Nephron (organoid): ENCODE measurements around the gene SVEP1.
"Not testable (repeated sequence)": the region's sequence is repeated elsewhere in the genome, so short reads cannot be mapped to it uniquely, and the experiment has no call there.

Experiments used
- H3K27ac Mint-ChIP-seq, 3 experiments: 2 replicates each; pipeline ENCODE4 v1.8.0; 2020; ENCODE audit warnings: mixed read lengths in 3 of 3, mild to moderate bottlenecking in 2 of 3, moderate library complexity in 1 of 3
- H3K27me3 Mint-ChIP-seq: 2 replicates; pipeline ENCODE4 v1.8.0; 2021; ENCODE audit warnings: low read depth, mild to moderate bottlenecking, moderate library complexity, mixed read lengths
- H3K36me3 Mint-ChIP-seq: 2 replicates; pipeline ENCODE4 v1.8.0; 2020; ENCODE audit warnings: low read depth, mixed read lengths
- H3K4me1 Mint-ChIP-seq: 2 replicates; pipeline ENCODE4 v1.8.0; 2020; ENCODE audit warnings: mixed read lengths
- H3K4me3 Mint-ChIP-seq, 3 experiments: 2 replicates each; pipeline ENCODE4 v1.8.0; 2020; ENCODE audit warnings: mild to moderate bottlenecking in 3 of 3, mixed read lengths in 3 of 3, moderate library complexity in 2 of 3
- H3K9me3 Mint-ChIP-seq: 2 replicates; pipeline ENCODE4 v1.8.0; 2020; ENCODE audit warnings: mixed read lengths
- CTCF ChIP-seq, 3 experiments: fragments of 200-600 bp; sonication (generic); IDR thresholded peaks; one replicate each; pipeline ENCODE4 v1.5.0; 2021; ENCODE audit warnings: antibody characterized with exemption in 3 of 3; ENCODE audit not compliant: unreplicated experiment in 3 of 3

The SVEP1 gene

GRCh38 chr9:110410961-110411360, 168.6 kb downstream of the SVEP1 start:
- no peak overlapping the region for H3K27ac Mint-ChIP-seq
- H3K9me3 Mint-ChIP-seq: peaks cover 6% of the 10 kb centered on the region
- H3K4me3 Mint-ChIP-seq: no peak overlapping the region
- no peak for TF ChIP-seq CTCF (IDR thresholded peaks at IDR 0.05; ENCODE audit: unreplicated experiment in 3 of 3)
- H3K4me1 Mint-ChIP-seq: no peaks in the 10 kb centered on the region
- peaks cover 26% of the 10 kb centered on the region for H3K36me3 Mint-ChIP-seq
- peaks cover 4% of the 10 kb centered on the region for H3K27me3 Mint-ChIP-seq

GRCh38 chr9:110408598-110408997, 170.9 kb downstream of the SVEP1 start:
- Mint-ChIP-seq H3K9me3 (no peaks in the 10 kb centered on the region), H3K4me1 (no peaks in the 10 kb centered on the region), H3K36me3 (peaks cover 10% of the 10 kb centered on the region), H3K27ac (no peak overlapping the region), H3K4me3 (no peak overlapping the region), H3K27me3 (peaks cover 4% of the 10 kb centered on the region)
- no peak for TF ChIP-seq CTCF (IDR thresholded peaks at IDR 0.05; ENCODE audit: unreplicated experiment in 3 of 3)

DNA sequence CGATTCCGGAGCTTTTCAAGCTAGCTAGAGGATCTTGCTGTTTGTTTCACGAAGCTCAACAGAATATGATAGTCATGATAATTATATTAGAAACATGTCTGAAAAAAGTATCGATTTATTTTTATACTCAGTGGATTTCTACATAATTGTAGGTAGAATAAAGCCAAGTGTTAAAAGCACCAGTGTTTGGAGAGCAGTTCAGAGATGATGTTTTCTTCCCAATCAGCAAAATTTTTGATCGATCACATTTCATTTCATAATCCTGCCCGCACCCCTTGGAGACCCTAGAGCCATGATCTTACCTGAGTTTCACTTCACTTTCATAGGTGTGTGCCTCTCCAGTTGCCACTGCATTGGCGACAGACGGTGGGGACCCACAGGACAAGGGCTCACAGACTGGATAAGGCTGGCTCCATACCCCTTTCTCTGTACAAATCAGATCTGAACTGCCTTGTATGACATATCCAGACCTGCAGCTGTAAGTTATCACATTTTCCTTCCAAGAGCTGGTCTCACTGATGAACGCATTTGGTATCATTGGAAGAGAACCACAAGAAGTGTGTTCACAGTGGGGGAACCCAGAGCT, 173.6 kb downstream of the SVEP1 start:
- Mint-ChIP-seq H3K36me3 (peaks cover 3% of the 10 kb centered on the region), H3K27me3 (peaks cover under 1% of the 10 kb centered on the region), H3K4me1 (no peaks in the 10 kb centered on the region), H3K9me3 (no peaks in the 10 kb centered on the region), H3K4me3 (no peak overlapping the region), H3K27ac (no peak overlapping the region)
- no peak for TF ChIP-seq CTCF (IDR thresholded peaks at IDR 0.05; ENCODE audit: unreplicated experiment in 3 of 3)

GRCh38 chr9:110404473-110404872, 175.1 kb downstream of the SVEP1 start:
- H3K36me3 Mint-ChIP-seq: peaks cover 5% of the 10 kb centered on the region
- H3K9me3 Mint-ChIP-seq: peaks cover 2% of the 10 kb centered on the region
- no peak overlapping the region for H3K4me3 Mint-ChIP-seq
- no peak overlapping the region for H3K27ac Mint-ChIP-seq
- H3K4me1 Mint-ChIP-seq: no peaks in the 10 kb centered on the region
- no peak for TF ChIP-seq CTCF (IDR thresholded peaks at IDR 0.05; ENCODE audit: unreplicated experiment in 3 of 3)
- no peaks in the 10 kb centered on the region for H3K27me3 Mint-ChIP-seq

DNA sequence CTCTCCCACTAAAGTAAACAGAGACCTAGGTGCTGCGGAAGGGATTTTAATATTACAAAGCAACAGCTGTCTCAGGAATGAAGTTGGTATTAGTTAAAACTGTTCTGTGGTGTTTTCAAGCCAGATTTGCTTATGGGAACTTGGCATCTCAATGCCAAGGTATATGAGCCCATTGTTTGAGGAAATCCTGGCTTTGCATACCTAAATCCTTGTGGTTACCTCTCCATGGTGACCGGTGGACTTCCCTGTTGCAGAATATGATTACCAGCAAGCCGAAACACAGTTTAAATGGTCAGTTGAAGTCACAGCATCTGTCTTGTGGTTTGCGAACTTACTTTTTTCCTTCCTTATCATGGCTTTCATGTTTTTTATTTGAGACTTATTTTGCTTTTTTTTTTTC, 179.6 kb downstream of the SVEP1 start:
- no peak for TF ChIP-seq CTCF (IDR thresholded peaks at IDR 0.05; ENCODE audit: unreplicated experiment in 3 of 3)
- no peak overlapping the region for H3K27ac Mint-ChIP-seq
- no peaks in the 10 kb centered on the region for H3K4me1 Mint-ChIP-seq
- peaks cover 16% of the 10 kb centered on the region for H3K36me3 Mint-ChIP-seq
- peaks cover 4% of the 10 kb centered on the region for H3K9me3 Mint-ChIP-seq
- no peaks in the 10 kb centered on the region for H3K27me3 Mint-ChIP-seq
- no peak overlapping the region for H3K4me3 Mint-ChIP-seq

- H3K9me3 Mint-ChIP-seq: peaks cover 12% of the 10 kb centered on the region
- H3K27me3 Mint-ChIP-seq, H3K4me1 Mint-ChIP-seq, H3K4me3 Mint-ChIP-seq, H3K27ac Mint-ChIP-seq: not testable (repeated sequence)
- H3K36me3 Mint-ChIP-seq: peaks cover 24% of the 10 kb centered on the region
These were observed 180.5 kb downstream of the SVEP1 start for GRCh38 chr9:110398992-110399391.
